Panc1 (cell line): ENCODE measurements around the gene TBC1D17. TPM values are rescaled to one million over a fixed set of nuclear protein-coding genes. Genes with fewer than 3 reads are reported as not detected.

ENCODE experiments used
- ATAC-seq: fragments of 200-7000 bp; cut with Tn5 transposase; 2 replicates; pipeline ENCODE4 v1.9.1; 2020; ENCODE audit warnings: mild to moderate bottlenecking, moderate library complexity
- BruUV-seq: library from RNA; stranded (reverse); fragments of 400-500 nt; replicated peaks from 2 replicates; lab custom pipeline; 2021; lab: Mats Ljungman, UMichigan
- CTCF ChIA-PET: fragments of 300-600 bp; sonication (Branson Sonifier 250); formaldehyde crosslinking; loops from one replicate; lab custom pipeline; 2022; ENCODE audit warnings: antibody characterized with exemption; lab: Charles Lee
- POLR2A ChIA-PET: fragments of 300-600 bp; sonication (Branson Sonifier 250); formaldehyde crosslinking; loops from one replicate; lab custom pipeline; 2022; ENCODE audit warnings: antibody characterized with exemption; lab: Charles Lee
- DNase-seq: peaks from one replicate; pipeline ENCODE4 v3.0.0-alpha.2; 2010; ENCODE audit warnings: low read depth, low spot score
- H3K27ac ChIP-seq: 2 replicates; pipeline ENCODE4 v1.5.1; 2011; ENCODE audit warnings: mild to moderate bottlenecking, low read length, inconsistent platforms
- H3K27me3 ChIP-seq: fragments of 200-500 bp; sonication (Bioruptor generic); 2 replicates; pipeline ENCODE4 v1.6.0; 2014; ENCODE audit warnings: low read length, inconsistent platforms; ENCODE audit not compliant: control insufficient read depth, insufficient read depth
- H3K36me3 ChIP-seq: fragments of 200-500 bp; sonication (Bioruptor generic); 2 replicates; pipeline ENCODE4 v1.5.1; 2014; ENCODE audit warnings: inconsistent platforms, mild to moderate bottlenecking, low read length, moderate library complexity; ENCODE audit not compliant: control insufficient read depth, insufficient read depth
- H3K4me1 ChIP-seq: 2 replicates; pipeline ENCODE4 v1.5.1; 2011; ENCODE audit warnings: inconsistent platforms, mild to moderate bottlenecking, low read length, moderate library complexity; ENCODE audit not compliant: control insufficient read depth, insufficient read depth
- H3K4me3 ChIP-seq, 2 experiments: 2 replicates each; pipeline ENCODE4 v1.5.1; 2011 to 2012; ENCODE audit warnings: low read depth in 2 of 2, low read length in 2 of 2, mild to moderate bottlenecking in 2 of 2, inconsistent platforms in 1 of 2, moderate library complexity in 1 of 2
- H3K9me3 ChIP-seq: fragments of 200-500 bp; sonication (Bioruptor generic); 2 replicates; pipeline ENCODE4 v1.5.1; 2014; ENCODE audit warnings: low read depth, mild to moderate bottlenecking, inconsistent platforms, low read length, moderate library complexity; ENCODE audit not compliant: control insufficient read depth, insufficient read depth
- CTCF ChIP-seq: fragments of 450-650 bp; IDR thresholded peaks from 2 replicates; pipeline ENCODE4 v1.5.1; 2017; ENCODE audit warnings: mild to moderate bottlenecking
- POLR2AphosphoS5 ChIP-seq: IDR thresholded peaks from 2 replicates; pipeline ENCODE4 v1.6.1; 2012; ENCODE audit warnings: mild to moderate bottlenecking, low read depth, low read length, moderate library complexity
- REST ChIP-seq, 2 experiments: IDR thresholded peaks; 2 replicates each; pipeline ENCODE4 v1.6.1; 2011 to 2012; ENCODE audit warnings: low read depth in 2 of 2, control low read depth in 1 of 2, low read length in 1 of 2, mild to moderate bottlenecking in 1 of 2, moderate library complexity in 1 of 2; ENCODE audit not compliant: insufficient read depth in 1 of 2
- SIN3A ChIP-seq: IDR thresholded peaks from 2 replicates; pipeline ENCODE4 v1.6.1; 2012; ENCODE audit warnings: low read depth, mild to moderate bottlenecking, low read length, moderate library complexity, borderline replicate concordance; ENCODE audit not compliant: insufficient read depth
- TCF7L2 ChIP-seq: IDR thresholded peaks from 2 replicates; pipeline ENCODE4 v1.6.1; 2011; ENCODE audit warnings: mild to moderate bottlenecking, low read depth, low read length, inconsistent platforms
- in situ Hi-C: cut with HindIII; loops from 2 replicates; pipeline ENCODE4 v1.10.0; 2016; ENCODE audit warnings: low sequenced_read_pairs, low pct_unique_long_range_greater_than_20kb
- intact Hi-C: fragments of 100-400 bp; cut with micrococcal nuclease; formaldehyde crosslinking; loops from one replicate; pipeline ENCODE4 v1.10.0; 2022; ENCODE audit not compliant: unreplicated experiment
- total RNA-seq: library from RNA; stranded (reverse); gene quantifications from one replicate; pipeline ENCODE4 v1.2.1, GENCODE V29; 2021; ENCODE audit not compliant: unreplicated experiment

The TBC1D17 gene
- total RNA-seq, 1 experiment from 2014 or later: 43.2 TPM

GRCh38 chr19:49890349-49891311 lies 13.1 kb downstream of the TBC1D17 start:
- ChIA-PET POLR2A (no interaction called here), CTCF (no interaction called here)
- Histone ChIP-seq H3K4me3 (no peak overlapping the region), H3K27ac (no peak overlapping the region), H3K27me3 (no peaks in the 10 kb centered on the region), H3K4me1 (no peaks in the 10 kb centered on the region), H3K36me3 (no peaks in the 10 kb centered on the region), H3K9me3 (no peaks in the 10 kb centered on the region)
- DNase-seq (no peak), ATAC-seq (no peak)
- TF ChIP-seq POLR2AphosphoS5: no peak
- TF ChIP-seq SIN3A: no peak
- no peak for TF ChIP-seq TCF7L2
- TF ChIP-seq CTCF: no peak
- TF ChIP-seq REST (IDR thresholded peaks at IDR 0.05; ENCODE audit: insufficient read depth in 1 of 2, low read depth in 2 of 2, low read length in 1 of 2): no peak
- no TSS peak for BruUV-seq
- in situ Hi-C loops: no loop called here
- intact Hi-C loops: no loop called here

GRCh38 chr19:49891393-49891792 lies 13.9 kb downstream of the TBC1D17 start:
- CTCF ChIA-PET: no interaction called here
- TF ChIP-seq CTCF: no peak
- no peak for TF ChIP-seq TCF7L2
- no peak for TF ChIP-seq POLR2AphosphoS5
- no peak for TF ChIP-seq REST (IDR thresholded peaks at IDR 0.05; ENCODE audit: insufficient read depth in 1 of 2, low read depth in 2 of 2, low read length in 1 of 2)
- intact Hi-C loops: no loop called here
- no peak overlapping the region for H3K27ac ChIP-seq
- ATAC-seq (0 out of 2 replicates have a peak, but pooled peaks have one; percentile 18), DNase-seq (no peak)
- in situ Hi-C loops: no loop called here
- no TSS peak for BruUV-seq
- H3K27me3 ChIP-seq: no peaks in the 10 kb centered on the region
- H3K36me3 ChIP-seq: no peaks in the 10 kb centered on the region
- POLR2A ChIA-PET: no interaction called here
- H3K9me3 ChIP-seq: no peaks in the 10 kb centered on the region
- H3K4me1 ChIP-seq: no peaks in the 10 kb centered on the region; the same call in 1 of the 2 replicates
- H3K4me3 ChIP-seq: no peak overlapping the region
